H1 (cell line): ENCODE measurements around the gene PTPRC. TPM values are rescaled to one million over a fixed set of nuclear protein-coding genes. Genes with fewer than 3 reads are reported as not detected.

Experiments used
- CTCF ChIA-PET: fragments of 300-600 bp; sonication (Branson Sonifier 250); formaldehyde crosslinking; loops from one replicate; lab custom pipeline; 2021; ENCODE audit not compliant: partially characterized antibody; lab: Charles Lee
- POLR2A ChIA-PET: fragments of 300-600 bp; sonication (Branson Sonifier 250); formaldehyde crosslinking; loops from one replicate; lab custom pipeline; 2021; ENCODE audit warnings: inconsistent platforms; ENCODE audit not compliant: partially characterized antibody; lab: Charles Lee
- DNase-seq, 2 experiments: peaks; one replicate each; pipeline versions ENCODE4 v3.0.0 to v3.0.0-alpha.2; 2010 to 2022; ENCODE audit warnings: low spot score in 2 of 2, low read depth in 1 of 2, mixed read lengths in 1 of 2
- FAIRE-seq: peaks from 2 replicates; lab custom pipeline; 2011; peaks lifted over from hg19 to GRCh38; lab: Jason Lieb, UNC
- H2AFZ ChIP-seq: 2 replicates; pipeline ENCODE4 v1.8.1; 2012; ENCODE audit warnings: low read length, inconsistent platforms
- H2AK5ac ChIP-seq: 2 replicates; pipeline ENCODE4 v1.6.1; 2013; ENCODE audit warnings: low read depth, low read length
- H2BK120ac ChIP-seq: replicated peaks from 2 replicates; pipeline ENCODE3; 2013; ENCODE audit warnings: low read depth, low read length, inconsistent platforms
- H2BK12ac ChIP-seq: 2 replicates; pipeline ENCODE4 v1.6.1; 2013; ENCODE audit warnings: low read depth, low read length
- H2BK15ac ChIP-seq: 2 replicates; pipeline ENCODE4 v1.6.1; 2013; ENCODE audit warnings: low read length
- H2BK20ac ChIP-seq: 2 replicates; pipeline ENCODE4 v1.6.1; 2013; ENCODE audit warnings: low read length
- H2BK5ac ChIP-seq: 2 replicates; pipeline ENCODE4 v1.6.1; 2013; ENCODE audit warnings: low read depth, low read length
- H3K14ac ChIP-seq: 2 replicates; pipeline ENCODE4 v1.6.1; 2013; ENCODE audit warnings: inconsistent platforms; ENCODE audit not compliant: insufficient read length
- H3K18ac ChIP-seq: 2 replicates; pipeline ENCODE4 v1.6.1; 2013; ENCODE audit warnings: low read length; ENCODE audit errors: extremely low read depth
- H3K23ac ChIP-seq: 2 replicates; pipeline ENCODE4 v1.6.1; 2013; ENCODE audit warnings: inconsistent platforms; ENCODE audit not compliant: insufficient read length
- H3K23me2 ChIP-seq: 2 replicates; pipeline ENCODE4 v1.6.1; 2013; ENCODE audit warnings: low read depth, low read length
- H3K27ac ChIP-seq: 2 replicates; pipeline ENCODE4 v1.6.1; 2011; ENCODE audit warnings: low read depth, low read length, inconsistent platforms
- H3K27me3 ChIP-seq, 4 experiments: replicated peaks in 1 of 4; 1 replicate in 1 of 4; 2 replicates in 3 of 4; pipeline versions ENCODE4 v1.6.1 to v1.8.1; 2011 to 2013; ENCODE audit warnings: low read length in 3 of 4, mild to moderate bottlenecking in 3 of 4, inconsistent platforms in 2 of 4, mixed read lengths in 2 of 4, moderate library complexity in 1 of 4; ENCODE audit not compliant: control insufficient read depth in 3 of 4, insufficient read depth in 3 of 4; ENCODE audit errors: extremely low read depth in 1 of 4
- H3K36me3 ChIP-seq, 4 experiments: 2 replicates each; pipeline versions ENCODE4 v1.6.1 to v1.8.1; 2011 to 2013; ENCODE audit warnings: mild to moderate bottlenecking in 4 of 4, low read length in 3 of 4, moderate library complexity in 2 of 4, control low read depth in 1 of 4, inconsistent platforms in 1 of 4; ENCODE audit not compliant: insufficient read depth in 4 of 4, control insufficient read depth in 2 of 4
- H3K4ac ChIP-seq: replicated peaks from 2 replicates; pipeline ENCODE3; 2013; ENCODE audit warnings: low read length, low read depth, mixed read lengths, inconsistent platforms; ENCODE audit not compliant: insufficient read length
- H3K4me1 ChIP-seq, 4 experiments: replicated peaks in 1 of 4; 1 replicate in 1 of 4; 2 replicates in 3 of 4; pipeline versions ENCODE4 v1.6.1 to v1.8.1; 2011 to 2013; ENCODE audit warnings: low read length in 3 of 4, inconsistent platforms in 2 of 4, mixed read lengths in 1 of 4; ENCODE audit not compliant: insufficient read depth in 4 of 4, control insufficient read depth in 3 of 4
- H3K4me2 ChIP-seq, 2 experiments: 2 replicates each; pipeline versions ENCODE4 v1.6.1 to v1.8.1; 2011 to 2013; ENCODE audit warnings: low read depth in 2 of 2, low read length in 2 of 2, control low read depth in 1 of 2, inconsistent platforms in 1 of 2, mild to moderate bottlenecking in 1 of 2; ENCODE audit not compliant: insufficient read depth in 1 of 2
- H3K4me3 ChIP-seq, 4 experiments: fragments of 200-600, 300-600 bp in 1 of 4; sonication (generic), shearing (Covaris generic), sonication (Bioruptor Twin) in 1 of 4; 2 replicates each; pipeline versions ENCODE4 v1.5.1 to v1.8.1; 2011 to 2016; ENCODE audit warnings: low read length in 4 of 4, low read depth in 3 of 4, control low read depth in 2 of 4, inconsistent platforms in 2 of 4, mild to moderate bottlenecking in 2 of 4, mixed read lengths in 1 of 4, moderate library complexity in 1 of 4; ENCODE audit not compliant: insufficient read depth in 2 of 4; ENCODE audit errors: extremely low read depth in 1 of 4
- H3K56ac ChIP-seq: replicated peaks from 2 replicates; pipeline ENCODE3; 2013; ENCODE audit warnings: low read depth, mild to moderate bottlenecking, mixed read lengths, low read length, inconsistent platforms; ENCODE audit not compliant: insufficient read length
- H3K79me1 ChIP-seq: 2 replicates; pipeline ENCODE4 v1.6.1; 2013; ENCODE audit warnings: low read depth, low read length, control low read depth
- H3K79me2 ChIP-seq, 2 experiments: 2 replicates each; pipeline versions ENCODE4 v1.6.1 to v1.8.1; 2012 to 2013; ENCODE audit warnings: low read length in 2 of 2, mild to moderate bottlenecking in 2 of 2, inconsistent platforms in 1 of 2; ENCODE audit not compliant: insufficient read depth in 2 of 2, control insufficient read depth in 1 of 2
- H3K9ac ChIP-seq, 4 experiments: replicated peaks in 1 of 4; 1 replicate in 1 of 4; 2 replicates in 3 of 4; pipeline versions ENCODE4 v1.6.1 to v1.8.1; 2011 to 2013; ENCODE audit warnings: low read depth in 3 of 4, low read length in 3 of 4, control low read depth in 2 of 4, mild to moderate bottlenecking in 2 of 4, moderate library complexity in 2 of 4, inconsistent platforms in 1 of 4; ENCODE audit errors: extremely low read depth in 1 of 4
- H3K9me3 ChIP-seq, 2 experiments: 2 replicates each; pipeline versions ENCODE4 v1.6.1 to v1.8.1; 2012 to 2013; ENCODE audit warnings: mild to moderate bottlenecking in 2 of 2, moderate library complexity in 2 of 2, control low read depth in 1 of 2, inconsistent platforms in 1 of 2, low read depth in 1 of 2, low read length in 1 of 2, mixed read lengths in 1 of 2; ENCODE audit not compliant: insufficient read depth in 2 of 2
- H4K20me1 ChIP-seq, 2 experiments: replicated peaks in 1 of 2; 2 replicates each; pipeline versions ENCODE3 to v1.8.1; 2011 to 2013; ENCODE audit warnings: inconsistent platforms in 2 of 2, low read length in 2 of 2, mild to moderate bottlenecking in 1 of 2; ENCODE audit not compliant: insufficient read depth in 2 of 2, control insufficient read depth in 1 of 2
- H4K5ac ChIP-seq: 2 replicates; pipeline ENCODE4 v1.6.1; 2013; ENCODE audit warnings: low read length, low read depth, mixed read lengths, inconsistent platforms; ENCODE audit not compliant: insufficient read length
- H4K8ac ChIP-seq: 2 replicates; pipeline ENCODE4 v1.8.0; 2013; ENCODE audit warnings: mild to moderate bottlenecking, moderate library complexity, low read length, inconsistent platforms; ENCODE audit not compliant: insufficient read depth; ENCODE audit errors: extremely low read depth
- H4K91ac ChIP-seq: replicated peaks from 2 replicates; pipeline ENCODE3; 2013; ENCODE audit warnings: low read length, mixed read lengths, inconsistent platforms; ENCODE audit not compliant: insufficient read length
- ASH2L ChIP-seq: fragments of 200-600, 300-600 bp; sonication (generic); IDR thresholded peaks from one replicate; pipeline ENCODE4 v1.7.1; 2017; ENCODE audit warnings: low read length
- BCL11A ChIP-seq, 2 experiments: IDR thresholded peaks; one replicate each; pipeline ENCODE4 v1.6.1; 2011; ENCODE audit warnings: low read depth in 2 of 2, low read length in 2 of 2, mild to moderate bottlenecking in 2 of 2
- RNF2 ChIP-seq: fragments of 200-900, 300-1000 bp; sonication (generic); IDR thresholded peaks from 2 replicates; pipeline ENCODE4 v1.7.1; 2016; ENCODE audit warnings: borderline replicate concordance, low read depth, mild to moderate bottlenecking, antibody characterized with exemption, low read length; ENCODE audit not compliant: poor library complexity, severe bottlenecking; ENCODE audit errors: missing control alignments
- SRF ChIP-seq: IDR thresholded peaks from 2 replicates; pipeline ENCODE4 v1.6.1; 2011; ENCODE audit warnings: mild to moderate bottlenecking, low read depth, low read length, moderate library complexity
- TEAD4 ChIP-seq: IDR thresholded peaks from 2 replicates; pipeline ENCODE4 v1.6.1; 2012; ENCODE audit warnings: low read depth, low read length, inconsistent platforms, mixed read lengths
- WGBS, 2 experiments: shearing (Covaris generic) in 1 of 2; methylation state at CpG; one replicate each; pipeline versions ENCODE4 v1.1.6 to v1.1.7; 2013 to 2015; ENCODE audit warnings: low lambda C conversion rate in 2 of 2, mixed read lengths in 2 of 2, inconsistent platforms in 1 of 2, low coverage in 1 of 2, missing lambda C conversion rate in 1 of 2; ENCODE audit not compliant: insufficient replicate concordance in 2 of 2, insufficient coverage in 1 of 2, insufficient read length in 1 of 2; ENCODE audit errors: extremely low coverage in 1 of 2, missing lambda C conversion rate in 1 of 2; 5-methylcytosine and 5-hydroxymethylcytosine counted together
- polyA plus RNA-seq, 7 experiments: library from polyadenylated mRNA; depleted of rRNA in 3 of 7; stranded (reverse) in 5 of 7; unstranded in 2 of 7; fragments of >200 nt in 5 of 7; fragments of 200-250 nt in 2 of 7; gene quantifications; 1 replicate in 5 of 7; 2 replicates in 1 of 7; 4 replicates in 1 of 7; pipeline versions ENCODE4 v1.2.1 to v1.2.3, GENCODE V29; 2011 to 2013; ENCODE audit warnings: missing spikeins in 2 of 7, mixed read lengths in 2 of 7
- total RNA-seq: library from RNA; stranded (reverse); fragmentation: NEBNext Ultra II Directional; extraction: Animal tissue kit (Norgen Biotek cat#: 25700); gene quantifications from 2 replicates; pipeline ENCODE4 v1.2.1, GENCODE V29; 2021

The PTPRC gene
- total and polyA plus RNA-seq, 2 of the 8 experiments (the other 6 are each of a cell fraction or from before 2014, with no cell fraction given), result 0.05 TPM; not detected in 1

- no peaks in the 10 kb centered on the region for H3K4me1 ChIP-seq
- H3K4me2 ChIP-seq, result no peak overlapping the region
- TF ChIP-seq BCL11A (IDR thresholded peaks at IDR 0.05; ENCODE audit: low read depth in 2 of 2, low read length in 2 of 2), result no peak
- no peak for TF ChIP-seq ASH2L
- no peak for TF ChIP-seq RNF2
- TF ChIP-seq TEAD4, result no peak
- TF ChIP-seq SRF, result no peak
- TF ChIP-seq, all 59 proteins: peak for 0
- no peak overlapping the region for H4K91ac ChIP-seq
- no peak overlapping the region for H4K5ac ChIP-seq
- H3K18ac ChIP-seq, result no peak overlapping the region
- no peak overlapping the region for H2BK20ac ChIP-seq
- H3K23ac ChIP-seq, result no peak overlapping the region
- H3K79me2 ChIP-seq, result no peaks in the 10 kb centered on the region
- 91% methylated on average over 1 of the region's 1 CpG; no CpG with 5 or more reads in 1 of the 2 experiments for WGBS, 2 experiments
- CTCF ChIA-PET, result no interaction called here
- H2AFZ ChIP-seq, result 0 out of 2 replicates have a peak overlapping the region, but pooled peaks have one; percentile 2
- H3K27me3 ChIP-seq, result no peaks in the 10 kb centered on the region
- DNase-seq (no peak), FAIRE-seq (no peak)
- no peak overlapping the region for H2BK120ac ChIP-seq
- no peak overlapping the region for H3K4ac ChIP-seq
- H2BK5ac ChIP-seq, result no peak overlapping the region
- no peak overlapping the region for H3K27ac ChIP-seq
- H4K8ac ChIP-seq, result no peak overlapping the region
- no peak overlapping the region for H2BK15ac ChIP-seq
- H2AK5ac ChIP-seq, result no peak overlapping the region
- no peaks in the 10 kb centered on the region for H3K36me3 ChIP-seq
- H3K14ac ChIP-seq, result no peak overlapping the region
- H3K4me3 ChIP-seq, result no peak overlapping the region
- H3K9ac ChIP-seq, result no peak overlapping the region
- H2BK12ac ChIP-seq, result no peak overlapping the region
- H3K79me1 ChIP-seq, result no peaks in the 10 kb centered on the region
- POLR2A ChIA-PET, result no interaction called here
- H4K20me1 ChIP-seq, result no peaks in the 10 kb centered on the region
- no peaks in the 10 kb centered on the region for H3K23me2 ChIP-seq
- H3K56ac ChIP-seq, result no peak overlapping the region
- H3K9me3 ChIP-seq, result no peaks in the 10 kb centered on the region
Observed at GRCh38 chr1:198676253-198676652, 37.4 kb downstream of the PTPRC start.
